H9 (cell line): ENCODE measurements around the gene C1orf146. TPM values are rescaled to one million over a fixed set of nuclear protein-coding genes. Genes with fewer than 3 reads are reported as not detected.

ENCODE experiments used
- DNase-seq: peaks from one replicate; pipeline ENCODE4 v3.0.0-alpha.2; 2017
- H2AFZ ChIP-seq: one replicate; pipeline ENCODE4 v1.6.1; 2013; ENCODE audit warnings: mild to moderate bottlenecking, low read length, control low read depth, moderate library complexity
- H2AK5ac ChIP-seq: 2 replicates; pipeline ENCODE4 v1.6.1; 2013; ENCODE audit warnings: low read length, control low read depth, mixed read lengths; ENCODE audit not compliant: insufficient read length
- H2BK120ac ChIP-seq: one replicate; pipeline ENCODE4 v1.6.1; 2013; ENCODE audit warnings: low read depth, mild to moderate bottlenecking, low read length, control low read depth, inconsistent platforms; ENCODE audit not compliant: poor library complexity, severe bottlenecking
- H2BK12ac ChIP-seq: 2 replicates; pipeline ENCODE4 v1.6.1; 2013; ENCODE audit warnings: low read length, control low read depth, mixed read lengths, low read depth; ENCODE audit not compliant: insufficient read length
- H2BK15ac ChIP-seq: 2 replicates; pipeline ENCODE4 v1.6.1; 2013; ENCODE audit warnings: low read depth, low read length, control low read depth
- H2BK20ac ChIP-seq: one replicate; pipeline ENCODE4 v1.6.1; 2013; ENCODE audit warnings: low read depth, mild to moderate bottlenecking, low read length, control low read depth, inconsistent platforms; ENCODE audit not compliant: poor library complexity, severe bottlenecking
- H2BK5ac ChIP-seq: 2 replicates; pipeline ENCODE4 v1.6.1; 2013; ENCODE audit warnings: low read length, control low read depth, mixed read lengths; ENCODE audit not compliant: insufficient read length
- H3K14ac ChIP-seq: 2 replicates; pipeline ENCODE4 v1.6.1; 2013; ENCODE audit warnings: low read length, control low read depth; ENCODE audit not compliant: insufficient read depth
- H3K18ac ChIP-seq: 2 replicates; pipeline ENCODE4 v1.6.1; 2013; ENCODE audit warnings: low read depth, mild to moderate bottlenecking, mixed read lengths, low read length, control low read depth; ENCODE audit not compliant: insufficient read length
- H3K23ac ChIP-seq: 2 replicates; pipeline ENCODE4 v1.6.1; 2013; ENCODE audit warnings: low read length, control low read depth, mixed read lengths, low read depth; ENCODE audit not compliant: insufficient read length
- H3K23me2 ChIP-seq: 2 replicates; pipeline ENCODE4 v1.6.1; 2013; ENCODE audit warnings: low read depth, mild to moderate bottlenecking, mixed read lengths, low read length, control low read depth; ENCODE audit not compliant: insufficient read length, poor library complexity, severe bottlenecking
- H3K27ac ChIP-seq: 2 replicates; pipeline ENCODE4 v1.5.1; 2013; ENCODE audit warnings: low read length, control low read depth, mixed read lengths, low read depth; ENCODE audit not compliant: insufficient read length
- H3K27me3 ChIP-seq: 2 replicates; pipeline ENCODE4 v1.6.1; 2013; ENCODE audit warnings: low read length, control low read depth, inconsistent platforms; ENCODE audit not compliant: insufficient read depth
- H3K4ac ChIP-seq: 2 replicates; pipeline ENCODE4 v1.6.1; 2013; ENCODE audit warnings: low read depth, mild to moderate bottlenecking, control low read depth, inconsistent platforms, low read length, moderate library complexity
- H3K4me1 ChIP-seq: 2 replicates; pipeline ENCODE4 v1.6.1; 2013; ENCODE audit warnings: low read length, control low read depth, inconsistent platforms; ENCODE audit not compliant: insufficient read depth
- H3K4me2 ChIP-seq: 2 replicates; pipeline ENCODE4 v1.6.1; 2013; ENCODE audit warnings: low read length, control low read depth, mixed read lengths; ENCODE audit not compliant: insufficient read length, insufficient read depth
- H3K56ac ChIP-seq: 2 replicates; pipeline ENCODE4 v1.6.1; 2013; ENCODE audit warnings: low read depth, mild to moderate bottlenecking, mixed read lengths, low read length, control low read depth; ENCODE audit not compliant: insufficient read length
- H3K79me1 ChIP-seq: 2 replicates; pipeline ENCODE4 v1.6.1; 2013; ENCODE audit warnings: low read depth, mild to moderate bottlenecking, moderate library complexity, low read length, control low read depth, inconsistent platforms; ENCODE audit not compliant: insufficient read depth, poor library complexity, severe bottlenecking
- H3K79me2 ChIP-seq: 2 replicates; pipeline ENCODE4 v1.6.1; 2013; ENCODE audit warnings: low read length, control low read depth, inconsistent platforms; ENCODE audit not compliant: insufficient read depth
- H3K9ac ChIP-seq: 2 replicates; pipeline ENCODE4 v1.6.1; 2013; ENCODE audit warnings: low read length, control low read depth, mixed read lengths; ENCODE audit not compliant: insufficient read length; ENCODE audit errors: extremely low read depth
- H3K9me3 ChIP-seq: one replicate; pipeline ENCODE4 v1.6.1; 2013; ENCODE audit warnings: low read depth, low read length, inconsistent platforms; ENCODE audit not compliant: control insufficient read depth
- H3T11ph ChIP-seq: one replicate; pipeline ENCODE4 v1.6.1; 2013; ENCODE audit warnings: mild to moderate bottlenecking, low read length, control low read depth, inconsistent platforms
- H4K20me1 ChIP-seq: one replicate; pipeline ENCODE4 v1.6.1; 2013; ENCODE audit not compliant: control insufficient read depth, insufficient read length, insufficient read depth
- H4K5ac ChIP-seq: 2 replicates; pipeline ENCODE4 v1.6.1; 2013; ENCODE audit warnings: low read depth, mild to moderate bottlenecking, mixed read lengths, low read length, control low read depth; ENCODE audit not compliant: insufficient read length
- H4K8ac ChIP-seq: replicated peaks from 2 replicates; pipeline ENCODE4 v1.6.1; 2013; ENCODE audit warnings: low read length, control low read depth, mixed read lengths, low read depth; ENCODE audit not compliant: insufficient read length
- H4K91ac ChIP-seq: 2 replicates; pipeline ENCODE4 v1.6.1; 2013; ENCODE audit warnings: low read depth, mild to moderate bottlenecking, moderate library complexity, mixed read lengths, low read length, control low read depth; ENCODE audit not compliant: insufficient read length
- H3K27ac Mint-ChIP-seq, 3 experiments: 2 replicates in 2 of 3; 3 replicates in 1 of 3; pipeline ENCODE4 v1.8.0; 2020 to 2021; ENCODE audit warnings: mixed read lengths in 3 of 3, mild to moderate bottlenecking in 1 of 3, moderate library complexity in 1 of 3
- H3K27me3 Mint-ChIP-seq: 2 replicates; pipeline ENCODE4 v1.8.0; 2021; ENCODE audit warnings: low read depth, mild to moderate bottlenecking, moderate library complexity, mixed read lengths
- H3K36me3 Mint-ChIP-seq, 3 experiments: 2 replicates in 2 of 3; 3 replicates in 1 of 3; pipeline ENCODE4 v1.8.0; 2020 to 2021; ENCODE audit warnings: low read depth in 3 of 3, mixed read lengths in 3 of 3; ENCODE audit not compliant: insufficient read depth in 1 of 3
- H3K4me1 Mint-ChIP-seq, 2 experiments: 2 replicates each; pipeline ENCODE4 v1.8.0; 2020; ENCODE audit warnings: mixed read lengths in 2 of 2
- H3K4me3 Mint-ChIP-seq, 2 experiments: 2 replicates in 1 of 2; 3 replicates in 1 of 2; pipeline ENCODE4 v1.8.0; 2020 to 2021; ENCODE audit warnings: mild to moderate bottlenecking in 2 of 2, mixed read lengths in 2 of 2, moderate library complexity in 1 of 2
- H3K9me3 Mint-ChIP-seq, 2 experiments: 2 replicates in 1 of 2; 3 replicates in 1 of 2; pipeline ENCODE4 v1.8.0; 2020; ENCODE audit warnings: mild to moderate bottlenecking in 2 of 2, mixed read lengths in 2 of 2, moderate library complexity in 1 of 2
- CTCF ChIP-seq: fragments of 200-600 bp; sonication (generic); conservative IDR thresholded peaks from 3 replicates; pipeline ENCODE4 v1.8.0; 2021; ENCODE audit warnings: antibody characterized with exemption, mild to moderate bottlenecking
- WGBS: extraction: QIAGEN DNeasy Blood & Tissue Kit; methylation state at CpG from one replicate; pipeline ENCODE4 v1.1.7; 2013; ENCODE audit warnings: missing lambda C conversion rate, low lambda C conversion rate, mixed read lengths; ENCODE audit not compliant: insufficient read length; ENCODE audit errors: extremely low coverage; 5-methylcytosine and 5-hydroxymethylcytosine counted together
- total RNA-seq: library from RNA; stranded (reverse); gene quantifications from 2 replicates; pipeline ENCODE4 v1.2.1, GENCODE V29; 2021

The C1orf146 gene
- total RNA-seq, 1 experiment from 2014 or later: not detected

- no peaks in the 10 kb centered on the region for H3K9me3 Mint-ChIP-seq
- Histone ChIP-seq H3K4me1 (peaks cover 3% of the 10 kb centered on the region), H2BK120ac (no peak overlapping the region), H3K9me3 (no peaks in the 10 kb centered on the region), H4K91ac (no peak overlapping the region), H2AFZ (no peak overlapping the region), H3K18ac (no peak overlapping the region), H2BK15ac (no peak overlapping the region), H3K56ac (no peak overlapping the region), H2BK12ac (no peak overlapping the region), H3K9ac (no peak overlapping the region), H4K5ac (no peak overlapping the region), H2BK5ac (no peak overlapping the region), H3K14ac (no peak overlapping the region), H3K79me1 (no peaks in the 10 kb centered on the region), H3K4me2 (no peak overlapping the region), H3K23me2 (no peaks in the 10 kb centered on the region), H4K20me1 (no peaks in the 10 kb centered on the region), H3K27ac (no peak overlapping the region), H3K23ac (no peak overlapping the region), H2BK20ac (no peak overlapping the region), H3K27me3 (no peaks in the 10 kb centered on the region), H3K79me2 (no peaks in the 10 kb centered on the region), H3T11ph (no peak overlapping the region), H4K8ac (no peak overlapping the region), H3K4ac (no peak overlapping the region), H2AK5ac (no peak overlapping the region)
- peaks cover 7 to 9% of the 10 kb centered on the region in 2 experiments for H3K4me1 Mint-ChIP-seq
- WGBS: no CpG with 5 or more reads among the region's 1 CpG
- TF ChIP-seq CTCF: no peak
- no peak overlapping the region for H3K27ac Mint-ChIP-seq
- no peak overlapping the region for H3K4me3 Mint-ChIP-seq
- no peak for DNase-seq
- no peaks in the 10 kb centered on the region for H3K27me3 Mint-ChIP-seq
- H3K36me3 Mint-ChIP-seq: no peaks in the 10 kb centered on the region
These were observed 23.2 kb upstream of the C1orf146 start for GRCh38 chr1:92194511-92194910.
